HepG2 (cell line): Measurements from ENCODE around the gene CD72. TPM values are rescaled to one million over a fixed set of nuclear protein-coding genes. Genes with fewer than 3 reads are reported as not detected.
A peak's percentile ranks its signal among the peaks of the same experiment; 100 is the strongest.

Experiments used
- AGO2 ChIP-seq: fragments of 200-400 bp; formaldehyde crosslinking; optimal IDR thresholded peaks from 2 replicates; pipeline ENCODE3; 2017; ENCODE audit warnings: mild to moderate bottlenecking, low read depth, low read length, moderate library complexity
- CERS6 ChIP-seq: sonication (generic); formaldehyde crosslinking; IDR thresholded peaks from 2 replicates; pipeline ENCODE4 v1.5.0; 2020; ENCODE audit warnings: missing genetic modification reagents
- DMTF1 ChIP-seq: sonication (generic); formaldehyde crosslinking; IDR thresholded peaks from 2 replicates; pipeline ENCODE4 v1.4.0; 2020; ENCODE audit warnings: mild to moderate bottlenecking, missing genetic modification reagents
- DPF2 ChIP-seq: sonication (generic); formaldehyde crosslinking; IDR thresholded peaks from 2 replicates; pipeline ENCODE4 v1.4.0; 2020; ENCODE audit warnings: mild to moderate bottlenecking, low read depth, missing genetic modification reagents, borderline replicate concordance
- DRAP1 ChIP-seq: IDR thresholded peaks from 2 replicates; pipeline ENCODE4 v1.6.1; 2016; ENCODE audit warnings: missing genetic modification reagents, missing compliant biosample characterization
- GATA4 ChIP-seq: sonication (generic); IDR thresholded peaks from 2 replicates; pipeline ENCODE4 v1.6.1; 2016; ENCODE audit warnings: antibody characterized with exemption, low read depth, borderline replicate concordance
- KLF12 ChIP-seq: sonication (generic); formaldehyde crosslinking; IDR thresholded peaks from 2 replicates; pipeline ENCODE4 v1.4.0; 2020; ENCODE audit warnings: missing genetic modification reagents, borderline replicate concordance
- RBFOX2 ChIP-seq: fragments of 200-400 bp; formaldehyde crosslinking; IDR thresholded peaks from 2 replicates; pipeline ENCODE4 v1.6.1; 2017; ENCODE audit warnings: low read depth, mild to moderate bottlenecking, low read length
- RBM22 ChIP-seq: fragments of 200-400 bp; formaldehyde crosslinking; optimal IDR thresholded peaks from 2 replicates; pipeline ENCODE3; 2017; ENCODE audit warnings: mild to moderate bottlenecking, low read length, moderate library complexity
- REL ChIP-seq: sonication (generic); formaldehyde crosslinking; conservative IDR thresholded peaks from 2 replicates; pipeline ENCODE4 v1.8.0; 2022; ENCODE audit warnings: mild to moderate bottlenecking, missing genetic modification reagents, moderate library complexity
- RNF2 ChIP-seq: fragments of 450-650 bp; conservative IDR thresholded peaks from 2 replicates; pipeline ENCODE4 v1.6.1; 2016; ENCODE audit warnings: low read depth
- SMAD3 ChIP-seq: sonication (generic); formaldehyde crosslinking; IDR thresholded peaks from 2 replicates; pipeline ENCODE4 v1.4.0; 2020; ENCODE audit warnings: missing genetic modification reagents
- TEAD3 ChIP-seq: optimal IDR thresholded peaks from 2 replicates; pipeline ENCODE3; 2016; ENCODE audit warnings: borderline replicate concordance
- ZC3H4 ChIP-seq: sonication (generic); formaldehyde crosslinking; IDR thresholded peaks from 2 replicates; pipeline ENCODE4 v1.4.0; 2020; ENCODE audit warnings: missing genetic modification reagents, borderline replicate concordance
- ZHX1 ChIP-seq: sonication (generic); formaldehyde crosslinking; IDR thresholded peaks from 2 replicates; pipeline ENCODE4 v1.8.1; 2022; ENCODE audit warnings: low read depth, mild to moderate bottlenecking, missing genetic modification reagents
- ZNF12 ChIP-seq: sonication (generic); formaldehyde crosslinking; IDR thresholded peaks from 2 replicates; pipeline ENCODE4 v1.5.0; 2020; ENCODE audit warnings: missing genetic modification reagents
- ZNF317 ChIP-seq: sonication (generic); formaldehyde crosslinking; IDR thresholded peaks from 2 replicates; pipeline ENCODE4 v1.5.0; 2020; ENCODE audit warnings: mild to moderate bottlenecking, missing genetic modification reagents
- ZNF34 ChIP-seq: sonication (generic); formaldehyde crosslinking; IDR thresholded peaks from 2 replicates; pipeline ENCODE4 v1.4.0; 2020; ENCODE audit warnings: mild to moderate bottlenecking, missing genetic modification reagents, borderline replicate concordance
- polyA plus RNA-seq, 8 experiments: library from polyadenylated mRNA; depleted of rRNA in 3 of 8; stranded (reverse) in 7 of 8; unstranded in 1 of 8; fragments of >200 nt; fragmentation: Illumina TruSeq in 4 of 8; extraction: Trizol in 4 of 8; gene quantifications; 2 replicates each; pipeline versions ENCODE4 v1.2.1 to v1.2.3, GENCODE V29; 2011 to 2016; ENCODE audit warnings: low read depth in 4 of 8, missing spikeins in 1 of 8, mixed read lengths in 1 of 8; ENCODE audit not compliant: insufficient read depth in 1 of 8
- total RNA-seq, 5 experiments: library from RNA; depleted of rRNA; stranded (reverse); fragments of >200 nt; fragmentation: Illumina TruSeq; extraction: Trizol; gene quantifications; 2 replicates each; pipeline ENCODE4 v1.2.3, GENCODE V29; 2016; ENCODE audit warnings: low read depth in 1 of 5
- TF ChIP-seq, protein P1 (sequence below): sonication (generic); formaldehyde crosslinking; IDR thresholded peaks from 2 replicates; pipeline ENCODE4 v1.4.0; 2020; ENCODE audit warnings: mild to moderate bottlenecking, missing genetic modification reagents

CD72 gene
- total and polyA plus RNA-seq, 2 of the 13 experiments (the other 11 are each of a cell fraction or from before 2014, with no cell fraction given) = 0.18 to 1.1 TPM

GRCh38 chr9:35664531-35665470, 46.6 kb upstream of the CD72 start, which contains the start of gene ARHGEF39 (continued):
- no peak for TF ChIP-seq RBM22
- TF ChIP-seq GATA4 = no peak
- no peak for TF ChIP-seq RNF2
- no peak for TF ChIP-seq DMTF1 (CRISPR knock-in tag)
- TF ChIP-seq RBFOX2 = peak; percentile 93
- TF ChIP-seq CERS6 = no peak
- TF ChIP-seq, protein P1, sequence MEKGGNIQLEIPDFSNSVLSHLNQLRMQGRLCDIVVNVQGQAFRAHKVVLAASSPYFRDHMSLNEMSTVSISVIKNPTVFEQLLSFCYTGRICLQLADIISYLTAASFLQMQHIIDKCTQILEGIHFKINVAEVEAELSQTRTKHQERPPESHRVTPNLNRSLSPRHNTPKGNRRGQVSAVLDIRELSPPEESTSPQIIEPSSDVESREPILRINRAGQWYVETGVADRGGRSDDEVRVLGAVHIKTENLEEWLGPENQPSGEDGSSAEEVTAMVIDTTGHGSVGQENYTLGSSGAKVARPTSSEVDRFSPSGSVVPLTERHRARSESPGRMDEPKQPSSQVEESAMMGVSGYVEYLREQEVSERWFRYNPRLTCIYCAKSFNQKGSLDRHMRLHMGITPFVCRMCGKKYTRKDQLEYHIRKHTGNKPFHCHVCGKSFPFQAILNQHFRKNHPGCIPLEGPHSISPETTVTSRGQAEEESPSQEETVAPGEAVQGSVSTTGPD = no peak
- no peak for TF ChIP-seq DPF2
- peak; percentile 99 for TF ChIP-seq REL
- 0 out of 2 replicates have a peak, but pooled peaks have one; percentile 37 for TF ChIP-seq SMAD3 (CRISPR knock-in tag)
- TF ChIP-seq KLF12 = no peak; the same call in 1 of the 2 replicates
- TF ChIP-seq AGO2 = peak; percentile 33
- no peak for TF ChIP-seq ZC3H4 (CRISPR knock-in tag)
- peak; percentile 80; the same call in 1 of the 2 replicates for TF ChIP-seq ZHX1 (CRISPR knock-in tag)
- TF ChIP-seq ZNF317 = no peak
- TF ChIP-seq DRAP1 (CRISPR knock-in tag) = peak; percentile 45
- TF ChIP-seq ZNF34 (CRISPR knock-in tag) = peak; percentile 75; the same call in 1 of the 2 replicates
- peak; percentile 75 for TF ChIP-seq TEAD3 (CRISPR knock-in tag)
- TF ChIP-seq ZNF12 (CRISPR knock-in tag) = no peak
